WTC11 (cell line): ENCODE data around the gene ADGRV1. TPM values are rescaled to one million over a fixed set of nuclear protein-coding genes. Genes with fewer than 3 reads are reported as not detected.
"Not testable (repeated sequence)": the region's sequence is repeated elsewhere in the genome, so short reads cannot be mapped to it uniquely, and the experiment has no call there.

Experiments
- ATAC-seq: fragments of 200-7000 bp; cut with Tn5 transposase; 2 replicates; pipeline ENCODE4 v1.10.0; 2021; ENCODE audit warnings: mild to moderate bottlenecking, moderate library complexity
- CTCF ChIA-PET: fragments of 300-600 bp; sonication (Branson Sonifier 250); formaldehyde crosslinking; loops from one replicate; lab custom pipeline; 2021; ENCODE audit warnings: antibody characterized with exemption; lab: Charles Lee
- POLR2A ChIA-PET: fragments of 350-600 bp; sonication (Branson Sonifier 250); formaldehyde crosslinking; loops from one replicate; lab custom pipeline; 2021; ENCODE audit warnings: antibody characterized with exemption; lab: Charles Lee
- DNase-seq: peaks from one replicate; pipeline ENCODE4 v3.0.0; 2021; ENCODE audit warnings: low spot score
- H3K27ac Mint-ChIP-seq: 2 replicates; pipeline ENCODE4 v1.8.0; 2021; ENCODE audit warnings: mixed read lengths
- H3K27me3 Mint-ChIP-seq: 2 replicates; pipeline ENCODE4 v1.8.0; 2021; ENCODE audit warnings: low read depth, mild to moderate bottlenecking, moderate library complexity, mixed read lengths
- H3K36me3 Mint-ChIP-seq: 2 replicates; pipeline ENCODE4 v1.8.0; 2021; ENCODE audit warnings: mixed read lengths
- H3K4me1 Mint-ChIP-seq: 2 replicates; pipeline ENCODE4 v1.8.0; 2022; ENCODE audit warnings: mixed read lengths
- H3K4me3 Mint-ChIP-seq: 2 replicates; pipeline ENCODE4 v1.8.0; 2021; ENCODE audit warnings: mild to moderate bottlenecking, moderate library complexity, mixed read lengths
- H3K9me3 Mint-ChIP-seq: 2 replicates; pipeline ENCODE4 v1.8.0; 2021; ENCODE audit warnings: mixed read lengths
- CREB1 ChIP-seq: sonication (generic); formaldehyde crosslinking; IDR thresholded peaks from 2 replicates; pipeline ENCODE4 v1.8.0; 2023; ENCODE audit warnings: mild to moderate bottlenecking, missing genetic modification reagents
- FOXJ3 ChIP-seq: sonication (generic); formaldehyde crosslinking; IDR thresholded peaks from 2 replicates; pipeline ENCODE4 v1.9.0; 2021; ENCODE audit warnings: missing genetic modification reagents, mild to moderate bottlenecking, borderline replicate concordance
- GRHL2 ChIP-seq: fragments of 250-450 bp; sonication (Bioruptor Pico); IDR thresholded peaks from 2 replicates; pipeline ENCODE4 v1.8.0; 2022; ENCODE audit warnings: mild to moderate bottlenecking, moderate library complexity; ENCODE audit not compliant: insufficient replicate concordance, severe bottlenecking
- HMGA2 ChIP-seq: fragments of 250-450 bp; sonication (Bioruptor Pico); IDR thresholded peaks from 2 replicates; pipeline ENCODE4 v1.4.0; 2021; ENCODE audit warnings: mild to moderate bottlenecking, moderate library complexity
- JUN ChIP-seq: sonication (generic); formaldehyde crosslinking; IDR thresholded peaks from 2 replicates; pipeline ENCODE4 v1.8.0; 2023; ENCODE audit warnings: mild to moderate bottlenecking, missing genetic modification reagents
- NFE2L1 ChIP-seq: sonication (generic); formaldehyde crosslinking; IDR thresholded peaks from 2 replicates; pipeline ENCODE4 v1.8.1; 2023; ENCODE audit warnings: missing genetic modification reagents
- NFYB ChIP-seq: sonication (generic); formaldehyde crosslinking; conservative IDR thresholded peaks from 2 replicates; pipeline ENCODE4 v1.8.0; 2022; ENCODE audit warnings: low read depth, missing genetic modification reagents
- RELA ChIP-seq: sonication (generic); formaldehyde crosslinking; IDR thresholded peaks from 2 replicates; pipeline ENCODE4 v1.8.1; 2022; ENCODE audit warnings: missing genetic modification reagents, mild to moderate bottlenecking, borderline replicate concordance
- SP1 ChIP-seq: sonication (generic); formaldehyde crosslinking; conservative IDR thresholded peaks from 2 replicates; pipeline ENCODE4 v1.8.1; 2022; ENCODE audit warnings: missing genetic modification reagents
- ZNF121 ChIP-seq: sonication (generic); formaldehyde crosslinking; IDR thresholded peaks from 2 replicates; pipeline ENCODE4 v1.8.0; 2023; ENCODE audit warnings: missing genetic modification reagents
- ZNF232 ChIP-seq: sonication (generic); formaldehyde crosslinking; IDR thresholded peaks from 2 replicates; pipeline ENCODE4 v1.8.0; 2022; ENCODE audit warnings: mild to moderate bottlenecking, missing genetic modification reagents
- total RNA-seq: library from RNA; stranded (reverse); gene quantifications from 3 replicates; pipeline ENCODE4 v1.2.3, GENCODE V29; 2021
- TF ChIP-seq, protein P1 (sequence below): fragments of 200-600 bp; IDR thresholded peaks from 2 replicates; pipeline ENCODE4 v1.8.0; 2022; ENCODE audit warnings: antibody characterized with exemption
- TF ChIP-seq, protein P2 (sequence below): fragments of 250-450 bp; sonication (Bioruptor Pico); conservative IDR thresholded peaks from 2 replicates; pipeline ENCODE4 v1.9.0; 2021; ENCODE audit warnings: mild to moderate bottlenecking
- TF ChIP-seq, protein P3 (sequence below): sonication (generic); formaldehyde crosslinking; IDR thresholded peaks from 2 replicates; pipeline ENCODE4 v1.8.1; 2022; ENCODE audit warnings: low read depth, missing genetic modification reagents, borderline replicate concordance
- TF ChIP-seq, protein P4 (sequence below): sonication (generic); formaldehyde crosslinking; IDR thresholded peaks from 2 replicates; pipeline ENCODE4 v1.8.0; 2023; ENCODE audit warnings: missing genetic modification reagents
- TF ChIP-seq, protein P5 (sequence below): sonication (generic); formaldehyde crosslinking; IDR thresholded peaks from 2 replicates; pipeline ENCODE4 v1.8.0; 2022; ENCODE audit warnings: mild to moderate bottlenecking, missing genetic modification reagents
- TF ChIP-seq, protein P6 (sequence below): sonication (generic); formaldehyde crosslinking; IDR thresholded peaks from 2 replicates; pipeline ENCODE4 v1.8.0; 2022; ENCODE audit warnings: mild to moderate bottlenecking, missing genetic modification reagents
- TF ChIP-seq, protein P7 (sequence below): fragments of 250-450 bp; sonication (Bioruptor Pico); IDR thresholded peaks from 2 replicates; pipeline ENCODE4 v2.1.2; 2022; ENCODE audit warnings: mild to moderate bottlenecking, moderate library complexity

The ADGRV1 gene
- total RNA-seq, 1 experiment from 2014 or later = 74.5 TPM

DNA sequence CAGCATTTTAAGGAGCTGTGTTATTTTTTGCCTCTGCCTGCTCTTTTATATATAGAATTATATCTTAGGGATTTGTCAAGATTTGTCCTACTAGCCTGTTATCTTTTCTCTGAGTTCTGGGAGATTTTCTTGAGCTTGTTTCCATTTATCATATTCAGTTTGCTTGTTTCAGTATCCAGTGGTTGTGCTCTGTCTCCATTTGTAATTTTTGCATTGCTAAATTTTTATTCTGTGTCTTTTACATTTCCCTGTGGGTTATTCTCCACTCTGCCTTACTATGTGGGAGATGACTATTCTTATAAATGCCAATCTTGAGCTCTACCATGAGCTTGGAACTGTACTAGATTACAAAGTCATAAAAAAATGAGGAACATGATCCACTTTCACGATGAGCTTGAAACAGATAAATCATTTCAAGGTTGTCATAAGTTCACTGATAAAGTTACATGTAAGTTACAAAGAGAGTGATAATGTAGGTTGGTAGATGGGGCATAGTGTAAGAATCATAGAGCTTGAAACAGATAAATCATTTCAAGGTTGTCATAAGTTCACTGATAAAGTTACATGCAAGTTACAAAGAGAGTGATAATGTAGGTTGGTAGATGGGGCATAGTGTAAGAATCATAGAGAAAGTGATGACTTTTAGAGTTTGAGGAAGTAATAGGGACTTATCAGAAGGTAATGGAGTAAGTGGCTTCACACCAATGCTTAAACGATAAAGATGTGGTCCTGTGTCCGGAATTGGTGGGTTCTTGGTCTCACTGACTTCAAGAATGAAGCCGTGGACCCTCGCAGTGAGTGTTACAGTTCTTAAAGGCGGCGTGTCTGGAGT is 287.3 kb downstream of the ADGRV1 start:
- ChIA-PET CTCF (no interaction called here), POLR2A (no interaction called here)
- DNase-seq (no peak), ATAC-seq (no peak)
- H3K4me3 Mint-ChIP-seq = no peak overlapping the region
- no peaks in the 10 kb centered on the region for H3K4me1 Mint-ChIP-seq
- peaks cover 17% of the 10 kb centered on the region for H3K36me3 Mint-ChIP-seq
- H3K27ac Mint-ChIP-seq = no peak overlapping the region
- TF ChIP-seq FOXJ3 (no peak), ZNF121 (CRISPR knock-in tag) (no peak), JUN (CRISPR knock-in tag) (no peak), SP1 (no peak), ZNF232 (CRISPR knock-in tag) (no peak), NFE2L1 (CRISPR knock-in tag) (no peak), HMGA2 (CRISPR knock-in tag) (no peak), GRHL2 (no peak), RELA (CRISPR knock-in tag) (no peak), CREB1 (CRISPR knock-in tag) (no peak), NFYB (no peak)
- TF ChIP-seq, protein P1, sequence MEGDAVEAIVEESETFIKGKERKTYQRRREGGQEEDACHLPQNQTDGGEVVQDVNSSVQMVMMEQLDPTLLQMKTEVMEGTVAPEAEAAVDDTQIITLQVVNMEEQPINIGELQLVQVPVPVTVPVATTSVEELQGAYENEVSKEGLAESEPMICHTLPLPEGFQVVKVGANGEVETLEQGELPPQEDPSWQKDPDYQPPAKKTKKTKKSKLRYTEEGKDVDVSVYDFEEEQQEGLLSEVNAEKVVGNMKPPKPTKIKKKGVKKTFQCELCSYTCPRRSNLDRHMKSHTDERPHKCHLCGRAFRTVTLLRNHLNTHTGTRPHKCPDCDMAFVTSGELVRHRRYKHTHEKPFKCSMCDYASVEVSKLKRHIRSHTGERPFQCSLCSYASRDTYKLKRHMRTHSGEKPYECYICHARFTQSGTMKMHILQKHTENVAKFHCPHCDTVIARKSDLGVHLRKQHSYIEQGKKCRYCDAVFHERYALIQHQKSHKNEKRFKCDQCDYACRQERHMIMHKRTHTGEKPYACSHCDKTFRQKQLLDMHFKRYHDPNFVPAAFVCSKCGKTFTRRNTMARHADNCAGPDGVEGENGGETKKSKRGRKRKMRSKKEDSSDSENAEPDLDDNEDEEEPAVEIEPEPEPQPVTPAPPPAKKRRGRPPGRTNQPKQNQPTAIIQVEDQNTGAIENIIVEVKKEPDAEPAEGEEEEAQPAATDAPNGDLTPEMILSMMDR = no peak
- TF ChIP-seq, protein P2, sequence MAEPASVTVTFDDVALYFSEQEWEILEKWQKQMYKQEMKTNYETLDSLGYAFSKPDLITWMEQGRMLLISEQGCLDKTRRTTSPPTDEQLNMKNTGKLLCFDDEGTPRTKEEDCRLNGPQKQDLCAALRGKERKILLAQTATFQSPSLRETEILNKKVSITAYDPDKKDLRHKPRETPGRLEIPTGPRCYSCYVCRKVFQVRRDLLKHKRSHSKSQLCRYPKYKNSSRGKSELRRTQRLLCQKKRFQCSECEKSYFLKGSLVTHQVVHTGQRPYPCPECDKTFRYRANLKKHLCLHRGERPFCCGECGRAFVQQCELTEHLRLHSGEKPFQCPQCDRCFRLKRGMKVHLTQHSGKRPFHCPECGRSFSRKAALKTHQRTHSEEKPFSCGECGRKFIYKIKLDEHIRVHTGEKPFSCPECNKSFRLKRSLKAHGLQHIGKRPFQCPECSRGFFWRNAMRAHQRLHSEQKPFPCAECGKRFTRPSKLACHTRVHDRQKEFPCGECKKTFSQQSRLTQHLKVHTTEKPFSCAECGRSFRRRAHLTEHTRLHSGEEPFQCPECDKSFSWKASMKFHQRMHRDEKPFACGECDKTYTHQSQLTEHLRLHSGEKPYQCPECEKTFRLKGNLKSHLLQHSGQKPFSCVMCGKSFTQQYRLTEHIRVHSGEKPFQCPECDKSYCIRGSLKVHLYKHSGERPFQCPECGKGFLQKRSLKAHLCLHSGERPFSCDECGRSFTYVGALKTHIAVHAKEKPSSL (CRISPR knock-in tag) = no peak
- TF ChIP-seq, protein P3, sequence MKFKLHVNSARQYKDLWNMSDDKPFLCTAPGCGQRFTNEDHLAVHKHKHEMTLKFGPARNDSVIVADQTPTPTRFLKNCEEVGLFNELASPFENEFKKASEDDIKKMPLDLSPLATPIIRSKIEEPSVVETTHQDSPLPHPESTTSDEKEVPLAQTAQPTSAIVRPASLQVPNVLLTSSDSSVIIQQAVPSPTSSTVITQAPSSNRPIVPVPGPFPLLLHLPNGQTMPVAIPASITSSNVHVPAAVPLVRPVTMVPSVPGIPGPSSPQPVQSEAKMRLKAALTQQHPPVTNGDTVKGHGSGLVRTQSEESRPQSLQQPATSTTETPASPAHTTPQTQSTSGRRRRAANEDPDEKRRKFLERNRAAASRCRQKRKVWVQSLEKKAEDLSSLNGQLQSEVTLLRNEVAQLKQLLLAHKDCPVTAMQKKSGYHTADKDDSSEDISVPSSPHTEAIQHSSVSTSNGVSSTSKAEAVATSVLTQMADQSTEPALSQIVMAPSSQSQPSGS (CRISPR knock-in tag) = no peak
- TF ChIP-seq, protein P4, sequence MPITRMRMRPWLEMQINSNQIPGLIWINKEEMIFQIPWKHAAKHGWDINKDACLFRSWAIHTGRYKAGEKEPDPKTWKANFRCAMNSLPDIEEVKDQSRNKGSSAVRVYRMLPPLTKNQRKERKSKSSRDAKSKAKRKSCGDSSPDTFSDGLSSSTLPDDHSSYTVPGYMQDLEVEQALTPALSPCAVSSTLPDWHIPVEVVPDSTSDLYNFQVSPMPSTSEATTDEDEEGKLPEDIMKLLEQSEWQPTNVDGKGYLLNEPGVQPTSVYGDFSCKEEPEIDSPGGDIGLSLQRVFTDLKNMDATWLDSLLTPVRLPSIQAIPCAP (CRISPR knock-in tag) = no peak
- TF ChIP-seq, protein P5, sequence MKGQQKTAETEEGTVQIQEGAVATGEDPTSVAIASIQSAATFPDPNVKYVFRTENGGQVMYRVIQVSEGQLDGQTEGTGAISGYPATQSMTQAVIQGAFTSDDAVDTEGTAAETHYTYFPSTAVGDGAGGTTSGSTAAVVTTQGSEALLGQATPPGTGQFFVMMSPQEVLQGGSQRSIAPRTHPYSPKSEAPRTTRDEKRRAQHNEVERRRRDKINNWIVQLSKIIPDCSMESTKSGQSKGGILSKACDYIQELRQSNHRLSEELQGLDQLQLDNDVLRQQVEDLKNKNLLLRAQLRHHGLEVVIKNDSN (CRISPR knock-in tag) = no peak
- TF ChIP-seq, protein P6, sequence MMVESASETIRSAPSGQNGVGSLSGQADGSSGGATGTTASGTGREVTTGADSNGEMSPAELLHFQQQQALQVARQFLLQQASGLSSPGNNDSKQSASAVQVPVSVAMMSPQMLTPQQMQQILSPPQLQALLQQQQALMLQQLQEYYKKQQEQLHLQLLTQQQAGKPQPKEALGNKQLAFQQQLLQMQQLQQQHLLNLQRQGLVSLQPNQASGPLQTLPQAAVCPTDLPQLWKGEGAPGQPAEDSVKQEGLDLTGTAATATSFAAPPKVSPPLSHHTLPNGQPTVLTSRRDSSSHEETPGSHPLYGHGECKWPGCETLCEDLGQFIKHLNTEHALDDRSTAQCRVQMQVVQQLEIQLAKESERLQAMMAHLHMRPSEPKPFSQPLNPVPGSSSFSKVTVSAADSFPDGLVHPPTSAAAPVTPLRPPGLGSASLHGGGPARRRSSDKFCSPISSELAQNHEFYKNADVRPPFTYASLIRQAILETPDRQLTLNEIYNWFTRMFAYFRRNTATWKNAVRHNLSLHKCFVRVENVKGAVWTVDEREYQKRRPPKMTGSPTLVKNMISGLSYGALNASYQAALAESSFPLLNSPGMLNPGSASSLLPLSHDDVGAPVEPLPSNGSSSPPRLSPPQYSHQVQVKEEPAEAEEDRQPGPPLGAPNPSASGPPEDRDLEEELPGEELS (CRISPR knock-in tag) = no peak
- TF ChIP-seq, protein P7, sequence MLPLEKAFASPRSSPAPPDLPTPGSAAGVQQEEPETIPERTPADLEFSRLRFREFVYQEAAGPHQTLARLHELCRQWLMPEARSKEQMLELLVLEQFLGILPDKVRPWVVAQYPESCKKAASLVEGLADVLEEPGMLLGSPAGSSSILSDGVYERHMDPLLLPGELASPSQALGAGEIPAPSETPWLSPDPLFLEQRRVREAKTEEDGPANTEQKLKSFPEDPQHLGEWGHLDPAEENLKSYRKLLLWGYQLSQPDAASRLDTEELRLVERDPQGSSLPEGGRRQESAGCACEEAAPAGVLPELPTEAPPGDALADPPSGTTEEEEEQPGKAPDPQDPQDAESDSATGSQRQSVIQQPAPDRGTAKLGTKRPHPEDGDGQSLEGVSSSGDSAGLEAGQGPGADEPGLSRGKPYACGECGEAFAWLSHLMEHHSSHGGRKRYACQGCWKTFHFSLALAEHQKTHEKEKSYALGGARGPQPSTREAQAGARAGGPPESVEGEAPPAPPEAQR = no peak
- H3K9me3 Mint-ChIP-seq = peaks cover 16% of the 10 kb centered on the region
- H3K27me3 Mint-ChIP-seq = no peaks in the 10 kb centered on the region

DNA sequence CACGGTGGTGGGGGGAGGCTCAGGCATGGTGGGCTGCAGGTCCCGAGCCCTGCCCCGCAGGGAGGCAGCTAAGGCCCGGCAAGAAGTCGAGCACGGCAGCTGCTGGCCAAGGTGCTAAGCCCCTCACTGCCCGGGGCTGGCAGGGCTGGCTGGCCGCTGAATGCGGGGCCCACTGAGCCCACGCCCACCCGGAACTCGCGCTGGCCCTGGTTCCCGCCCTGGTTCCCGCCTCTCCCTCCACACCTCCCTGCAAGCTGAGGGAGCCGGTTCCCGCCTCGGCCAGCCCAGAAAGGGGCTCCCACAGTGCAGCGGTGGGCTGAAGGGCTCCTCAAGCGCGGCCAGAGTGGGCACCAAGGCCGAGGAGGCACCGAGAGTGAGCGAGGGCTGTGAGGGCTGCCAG is 289.0 kb downstream of the ADGRV1 start:
- H3K4me1 Mint-ChIP-seq, DNase-seq, H3K27ac Mint-ChIP-seq, H3K27me3 Mint-ChIP-seq, POLR2A ChIA-PET, H3K4me3 Mint-ChIP-seq, ATAC-seq: not testable (repeated sequence)
- CTCF ChIA-PET = interaction anchor here (1.2 kb wide), 1 partner anchor 45 kb away, joined by 3 read pairs; no protein-coding TSS in a partner anchor
- Mint-ChIP-seq H3K36me3 (peaks cover 17% of the 10 kb centered on the region), H3K9me3 (peaks cover 16% of the 10 kb centered on the region)
